Ascending aorta (tissue), 2 donors: Measurements from ENCODE around the gene NELFCD. TPM values are rescaled to one million over a fixed set of nuclear protein-coding genes. Genes with fewer than 3 reads are reported as not detected.
A peak's percentile ranks its signal among the peaks of the same experiment; 100 is the strongest.

Source experiments
- DNase-seq, 2 donors: peaks; one replicate each; pipeline ENCODE4 v3.0.0-alpha.2; 2019; ENCODE audit warnings: low spot score in 2 of 2
- H3K27ac ChIP-seq, 2 donors: fragments of 200-600 bp; sonication (generic); one replicate each; pipeline ENCODE4 v1.5.1; 2016 to 2017; ENCODE audit warnings: mild to moderate bottlenecking in 1 of 2
- H3K27me3 ChIP-seq: fragments of 200-600 bp; sonication (generic); one replicate; pipeline ENCODE4 v1.5.1; 2017
- H3K36me3 ChIP-seq, 2 donors: fragments of 200-600 bp; sonication (generic); one replicate each; pipeline ENCODE4 v1.5.1; 2016
- H3K4me1 ChIP-seq, 2 donors: fragments of 200-600 bp; sonication (generic); one replicate each; pipeline ENCODE4 v1.5.1; 2016 to 2017; ENCODE audit warnings: mild to moderate bottlenecking in 1 of 2
- H3K4me3 ChIP-seq, 2 donors: fragments of 200-600 bp; sonication (generic); one replicate each; pipeline ENCODE4 v1.5.1; 2016 to 2017; ENCODE audit warnings: mild to moderate bottlenecking in 1 of 2
- H3K9me3 ChIP-seq, 2 donors: fragments of 200-600 bp; sonication (generic); one replicate each; pipeline ENCODE4 v1.5.1; 2016
- intact Hi-C: fragments of 100-400 bp; cut with DNase I; formaldehyde crosslinking; loops from one replicate; pipeline ENCODE4 v1.15.1; 2023
- total RNA-seq: library from RNA; depleted of rRNA; stranded (reverse); fragments of >200 nt; gene quantifications from one replicate; pipeline ENCODE4 v1.1.0, GENCODE V29; 2016
- TF ChIP-seq, protein P1 (sequence below), 3 experiments: fragments of 200-600 bp in 2 of 3; fragments of 450-650 bp in 1 of 3; sonication (generic) in 2 of 3; IDR thresholded peaks; one replicate each; pipeline ENCODE4 v1.5.1; 2016 to 2019; ENCODE audit warnings: antibody characterized with exemption in 3 of 3, mild to moderate bottlenecking in 1 of 3, moderate library complexity in 1 of 3

The NELFCD gene
- total RNA-seq, 1 donor from 2014 or later = 20.8 TPM

DNA sequence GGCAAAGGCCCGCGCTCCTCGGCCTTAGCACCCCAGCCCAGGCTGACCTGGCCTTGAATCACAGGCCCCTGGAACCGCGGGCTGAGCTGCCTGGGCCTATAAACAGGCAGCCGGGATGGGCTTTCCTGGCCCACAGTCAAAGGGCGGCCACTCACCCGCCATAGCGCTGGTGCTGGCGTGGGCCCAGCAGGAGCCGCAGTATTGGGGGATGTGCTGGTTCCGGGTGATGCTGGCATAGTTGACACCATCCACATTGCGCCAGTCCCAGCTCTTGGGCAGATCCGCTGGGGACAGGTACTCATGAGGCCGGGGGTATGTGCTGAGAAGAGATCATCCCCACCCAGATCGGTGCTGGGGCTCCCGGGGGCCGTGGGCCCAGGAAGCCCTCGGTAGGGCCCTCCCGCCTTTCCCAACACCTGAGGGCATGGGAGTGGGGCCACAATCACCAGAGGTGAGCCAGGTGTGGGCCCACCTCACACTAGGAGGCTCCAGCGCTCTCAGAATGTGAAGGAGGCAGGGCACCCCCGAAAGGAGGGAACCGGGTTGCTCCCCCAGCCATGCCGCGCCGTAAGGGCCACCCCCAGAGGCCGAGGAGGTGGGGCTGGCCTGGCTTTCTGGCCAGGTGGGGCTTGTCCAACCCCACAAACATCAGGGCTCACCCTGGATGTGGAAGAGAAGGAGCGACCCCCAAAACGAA is 25.3 kb downstream of the NELFCD start:
- Histone ChIP-seq H3K4me1 (peaks cover 16 to 37% of the 10 kb centered on the region in 2 donors), H3K27ac (peak overlapping the region; percentile 88), H3K27me3 (no peaks in the 10 kb centered on the region), H3K36me3 (peaks cover 9% of the 10 kb centered on the region in 2 donors), H3K4me3 (peak overlapping the region; percentile 73 to 82), H3K9me3 (no peaks in the 10 kb centered on the region)
- TF ChIP-seq, protein P1, sequence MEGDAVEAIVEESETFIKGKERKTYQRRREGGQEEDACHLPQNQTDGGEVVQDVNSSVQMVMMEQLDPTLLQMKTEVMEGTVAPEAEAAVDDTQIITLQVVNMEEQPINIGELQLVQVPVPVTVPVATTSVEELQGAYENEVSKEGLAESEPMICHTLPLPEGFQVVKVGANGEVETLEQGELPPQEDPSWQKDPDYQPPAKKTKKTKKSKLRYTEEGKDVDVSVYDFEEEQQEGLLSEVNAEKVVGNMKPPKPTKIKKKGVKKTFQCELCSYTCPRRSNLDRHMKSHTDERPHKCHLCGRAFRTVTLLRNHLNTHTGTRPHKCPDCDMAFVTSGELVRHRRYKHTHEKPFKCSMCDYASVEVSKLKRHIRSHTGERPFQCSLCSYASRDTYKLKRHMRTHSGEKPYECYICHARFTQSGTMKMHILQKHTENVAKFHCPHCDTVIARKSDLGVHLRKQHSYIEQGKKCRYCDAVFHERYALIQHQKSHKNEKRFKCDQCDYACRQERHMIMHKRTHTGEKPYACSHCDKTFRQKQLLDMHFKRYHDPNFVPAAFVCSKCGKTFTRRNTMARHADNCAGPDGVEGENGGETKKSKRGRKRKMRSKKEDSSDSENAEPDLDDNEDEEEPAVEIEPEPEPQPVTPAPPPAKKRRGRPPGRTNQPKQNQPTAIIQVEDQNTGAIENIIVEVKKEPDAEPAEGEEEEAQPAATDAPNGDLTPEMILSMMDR (IDR thresholded peaks at IDR 0.05) = no peak
- intact Hi-C loops = loop anchor here (2.0 to 5.0 kb wide), 3 partner anchors 24 to 36 kb away; partner anchors contain the start of genes NELFCD and PRELID3B
- peak in 1 of 2 donors; percentile 66 for DNase-seq

DNA sequence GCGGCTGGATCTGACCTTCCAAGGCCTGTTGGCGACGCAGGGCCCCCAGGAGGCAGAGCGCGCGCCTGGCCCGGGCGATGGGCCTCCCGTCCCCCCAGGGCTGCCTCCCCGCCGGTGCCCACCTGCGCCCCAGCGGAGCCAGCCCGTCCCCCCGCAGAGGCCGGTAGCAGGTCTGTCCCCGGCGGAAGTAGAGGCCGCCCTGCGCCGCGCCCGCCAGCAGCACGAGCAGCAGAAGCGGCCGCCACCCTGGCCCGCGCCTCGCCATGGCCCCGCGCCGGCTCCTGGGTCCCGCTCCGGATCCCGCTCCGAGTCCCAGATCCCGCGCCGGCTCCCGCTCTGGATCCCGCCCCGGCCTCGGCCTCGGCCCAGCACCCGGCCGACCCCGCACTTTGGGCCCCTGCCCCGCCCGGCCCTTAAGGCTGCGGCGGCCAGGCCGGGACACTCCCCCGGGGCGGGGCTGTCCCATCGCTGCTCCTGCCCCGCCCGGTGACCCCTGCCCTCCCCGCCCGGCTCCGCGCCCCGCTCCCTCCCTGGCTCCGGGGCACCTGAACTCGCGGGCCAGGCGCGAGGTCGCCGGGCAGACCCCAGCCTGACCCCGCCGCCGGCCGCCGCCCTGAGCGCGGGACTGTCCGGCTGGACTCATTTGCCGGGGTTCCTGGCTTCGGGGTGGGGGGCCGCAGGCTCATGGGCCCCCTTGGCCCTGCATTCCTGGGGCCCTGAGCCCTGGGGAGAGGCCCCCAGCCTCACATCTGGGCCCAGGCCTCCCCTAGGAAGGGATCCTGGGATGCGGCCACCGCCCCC is 26.0 kb downstream of the NELFCD start, which contains the start of gene CTSZ:
Gene CTSZ, minus strand, starts transcription at position 391 of the 801 bp plus-strand sequence. Its CDS starts 126 bp downstream, at position 265.
- peak in 1 of 2 donors; percentile 73 for DNase-seq
- TF ChIP-seq, protein P1 (IDR thresholded peaks at IDR 0.05) = no peak
- peaks cover 16 to 38% of the 10 kb centered on the region in 2 donors for H3K4me1 ChIP-seq

DNA sequence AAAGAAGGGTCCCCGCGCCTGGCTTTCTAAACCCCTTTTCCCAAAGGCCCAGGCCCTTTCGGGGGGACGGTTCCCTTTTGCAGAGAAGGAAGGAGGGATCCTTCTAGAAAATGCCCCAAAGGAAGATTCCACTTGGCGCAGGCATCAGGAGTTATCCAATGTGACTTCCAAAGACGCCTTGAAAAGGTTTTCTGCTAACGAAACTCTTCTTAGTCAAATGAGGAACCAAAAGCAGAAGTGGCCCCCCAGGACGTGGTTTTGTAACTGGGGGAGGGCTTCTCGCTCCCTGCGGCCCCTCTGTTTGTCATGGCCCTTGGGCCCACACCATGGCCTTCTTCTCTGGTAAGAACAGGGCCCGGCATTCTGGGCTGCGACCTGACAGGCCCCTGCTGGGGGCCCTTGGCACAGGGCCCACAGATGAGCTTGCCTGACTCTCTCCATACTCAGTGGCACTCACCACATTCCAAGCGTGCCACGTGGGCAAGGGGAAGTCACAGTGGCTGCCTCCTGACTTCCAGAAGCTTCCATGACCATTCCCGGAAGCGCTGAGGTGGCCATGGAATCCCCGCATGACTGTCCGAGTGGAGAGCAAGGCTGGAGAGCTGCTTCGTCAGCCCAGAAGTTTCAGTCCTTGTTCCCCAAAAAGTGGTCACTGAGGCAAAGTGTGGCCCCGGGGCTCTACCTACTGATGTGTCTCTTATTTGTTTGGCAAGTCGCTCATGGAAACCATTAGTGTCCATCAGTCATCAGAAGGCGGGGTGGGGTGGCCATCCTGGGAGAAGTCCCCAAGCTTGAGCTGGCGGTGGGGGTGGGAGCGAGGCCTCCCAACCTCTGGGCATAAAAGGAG is 26.8 kb downstream of the NELFCD start:
- peak in 1 of 2 donors; percentile 79 for DNase-seq
- Histone ChIP-seq H3K4me3 (peak overlapping the region; percentile 73 to 82), H3K27ac (peak overlapping the region; percentile 88), H3K4me1 (peaks cover 16 to 38% of the 10 kb centered on the region in 2 donors), H3K27me3 (no peaks in the 10 kb centered on the region), H3K9me3 (no peaks in the 10 kb centered on the region), H3K36me3 (no peaks in the 10 kb centered on the region)
- TF ChIP-seq, protein P1 (IDR thresholded peaks at IDR 0.05) = no peak
- intact Hi-C loops = loop anchor here (1.0 to 5.0 kb wide), 4 partner anchors 23 to 100 kb away; partner anchors contain the start of genes NELFCD and PRELID3B

More for the DNA sequence above, 26.0 kb downstream of the NELFCD start, which contains the start of gene CTSZ:
- intact Hi-C loops = loop anchor here (1.0 to 5.0 kb wide), 4 partner anchors 24 to 99 kb away; partner anchors contain the start of genes NELFCD and PRELID3B
- no peaks in the 10 kb centered on the region for H3K27me3 ChIP-seq
- H3K4me3 ChIP-seq = peak within 1 kb of the TSS; percentile 73 to 82
- peaks cover 2% of the 10 kb centered on the region in 2 donors for H3K36me3 ChIP-seq
- H3K27ac ChIP-seq = peak within 1 kb of the TSS; percentile 88
- H3K9me3 ChIP-seq = no peaks in the 10 kb centered on the region

DNA sequence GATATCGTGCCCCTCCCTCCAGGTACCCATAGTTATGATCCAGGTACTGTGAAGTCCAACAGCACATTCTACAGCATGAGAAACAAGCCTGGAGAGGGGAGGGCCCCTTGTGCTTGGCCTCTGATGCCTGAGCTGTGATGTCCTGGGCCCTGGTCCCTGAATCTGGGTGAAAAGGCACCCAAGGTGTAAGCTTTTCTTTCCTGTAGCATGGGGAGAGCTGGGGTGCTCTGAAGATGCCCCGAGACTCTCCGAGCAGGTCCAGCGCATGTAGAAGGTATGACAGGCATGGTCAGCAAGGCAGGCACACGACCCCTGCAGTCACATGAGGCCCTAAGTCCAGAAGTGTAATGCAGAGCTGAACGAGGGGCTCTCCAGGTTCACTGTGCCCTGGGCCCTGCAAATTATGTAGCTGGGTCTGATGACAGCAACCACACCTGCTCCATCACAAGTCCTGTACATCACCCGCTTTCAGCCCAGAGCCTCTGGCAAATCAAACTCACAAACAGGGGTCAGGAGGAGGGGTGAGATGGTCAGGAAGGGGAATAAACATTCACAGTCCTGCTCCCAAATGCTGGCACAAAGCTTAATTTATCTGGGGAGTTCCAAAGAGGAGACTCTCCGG is 27.8 kb downstream of the NELFCD start:
- H3K36me3 ChIP-seq = no peaks in the 10 kb centered on the region
- H3K9me3 ChIP-seq = no peaks in the 10 kb centered on the region
- TF ChIP-seq, protein P1 (IDR thresholded peaks at IDR 0.05) = no peak
- no peak overlapping the region for H3K4me3 ChIP-seq
- H3K27me3 ChIP-seq = no peaks in the 10 kb centered on the region
- H3K27ac ChIP-seq = peak overlapping the region in 1 of 2 donors; percentile 88
- DNase-seq = peak in 1 of 2 donors; percentile 38
- peaks cover 16 to 38% of the 10 kb centered on the region in 2 donors for H3K4me1 ChIP-seq
- intact Hi-C loops = loop anchor here (5.0 kb wide), 1 partner anchor 33 kb away; the partner anchor contains the start of gene PRELID3B
